H1 (cell line): Measurements from ENCODE around the gene AQP12A.
A peak's percentile ranks its signal among the peaks of the same experiment; 100 is the strongest.

Experiments used
- ASH2L ChIP-seq: fragments of 200-600, 300-600 bp; sonication (generic); IDR thresholded peaks from one replicate; pipeline ENCODE4 v1.7.1; 2017; ENCODE audit warnings: low read length
- CEBPB ChIP-seq: IDR thresholded peaks from 2 replicates; pipeline ENCODE4 v1.6.1; 2012; ENCODE audit warnings: low read depth, low read length
- EP300 ChIP-seq, 2 experiments: IDR thresholded peaks; 1 replicate in 1 of 2; 2 replicates in 1 of 2; pipeline ENCODE4 v1.6.1; 2011 to 2012; ENCODE audit warnings: low read depth in 2 of 2, low read length in 2 of 2, mild to moderate bottlenecking in 2 of 2, borderline replicate concordance in 1 of 2, inconsistent platforms in 1 of 2, moderate library complexity in 1 of 2
- EZH2 ChIP-seq: fragments of 200-600 bp; sonication (generic); IDR thresholded peaks from 2 replicates; pipeline ENCODE4 v1.7.1; 2012; ENCODE audit warnings: low read depth, mild to moderate bottlenecking, moderate library complexity, low read length, inconsistent platforms; ENCODE audit not compliant: severe bottlenecking
- HDAC6 ChIP-seq: IDR thresholded peaks from one replicate; pipeline ENCODE4 v1.7.1; 2012; ENCODE audit warnings: low read depth, mild to moderate bottlenecking, inconsistent platforms, low read length, moderate library complexity
- JUND ChIP-seq: IDR thresholded peaks from 2 replicates; pipeline ENCODE4 v1.6.1; 2011; ENCODE audit warnings: mild to moderate bottlenecking, improper control_type of control experiment, low read length
- POLR2A ChIP-seq, 2 experiments: IDR thresholded peaks; 1 replicate in 1 of 2; 2 replicates in 1 of 2; pipeline ENCODE4 v1.6.1; 2011; ENCODE audit warnings: low read depth in 2 of 2, low read length in 2 of 2, mild to moderate bottlenecking in 2 of 2; ENCODE audit errors: control extremely low read depth in 1 of 2
- SAP30 ChIP-seq: fragments of 300-600 bp; sonication (generic); IDR thresholded peaks from 2 replicates; pipeline ENCODE4 v1.7.1; 2012; ENCODE audit warnings: low read length, moderate library complexity, mild to moderate bottlenecking, inconsistent platforms; ENCODE audit not compliant: insufficient read depth, insufficient replicate concordance
- SP1 ChIP-seq: IDR thresholded peaks from 2 replicates; pipeline ENCODE4 v1.6.1; 2011; ENCODE audit warnings: low read depth, low read length
- TCF12 ChIP-seq: IDR thresholded peaks from 2 replicates; pipeline ENCODE4 v1.6.1; 2011; ENCODE audit warnings: low read depth, mild to moderate bottlenecking, low read length
- YY1 ChIP-seq: IDR thresholded peaks from 2 replicates; pipeline ENCODE4 v1.6.1; 2011; ENCODE audit warnings: low read depth, mild to moderate bottlenecking, low read length
- TF ChIP-seq, protein P1 (sequence below), 3 experiments: IDR thresholded peaks; 1 replicate in 2 of 3; 2 replicates in 1 of 3; pipeline versions ENCODE4 v1.5.1 to v1.6.1; 2011; ENCODE audit warnings: low read length in 3 of 3, mild to moderate bottlenecking in 3 of 3, inconsistent platforms in 2 of 3, low read depth in 1 of 3, moderate library complexity in 1 of 3; ENCODE audit not compliant: insufficient read depth in 1 of 3; ENCODE audit errors: control extremely low read depth in 1 of 3
- TF ChIP-seq, protein P2 (sequence below): IDR thresholded peaks from 2 replicates; pipeline ENCODE4 v1.6.1; 2011; ENCODE audit warnings: low read length, improper control_type of control experiment
- TF ChIP-seq, protein P3 (sequence below): IDR thresholded peaks from 2 replicates; pipeline ENCODE4 v1.6.1; 2012; ENCODE audit warnings: inconsistent platforms

DNA sequence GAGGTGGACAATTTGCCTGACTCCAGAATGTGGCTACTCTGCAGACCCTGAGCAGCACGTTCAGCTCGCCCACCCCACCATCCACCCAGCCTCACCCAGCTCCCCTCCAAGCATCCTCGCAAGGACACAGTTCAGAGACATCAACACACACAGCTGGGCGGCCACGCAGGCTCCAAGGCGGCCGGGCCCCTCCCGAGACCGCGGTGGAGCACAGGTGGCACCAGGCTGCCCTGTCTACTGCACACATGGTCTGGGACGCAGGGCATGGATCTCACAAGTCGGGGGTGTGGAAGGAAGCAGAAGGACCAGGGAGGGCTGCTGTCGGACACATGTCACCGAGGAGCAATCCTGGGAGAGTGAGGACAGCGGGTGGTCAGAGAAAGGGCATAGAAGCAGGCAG, 36.2 kb downstream of the AQP12A start:
- no peak for TF ChIP-seq SP1
- TF ChIP-seq JUND: no peak
- TF ChIP-seq SAP30: no peak
- TF ChIP-seq POLR2A (IDR thresholded peaks at IDR 0.05; ENCODE audit: control extremely low read depth in 1 of 2, low read depth in 2 of 2, low read length in 2 of 2): 0 out of 3 replicates have a peak, but pooled peaks of 1 of the 2 experiments have one; percentile 4
- TF ChIP-seq ASH2L: no peak
- TF ChIP-seq, protein P1, sequence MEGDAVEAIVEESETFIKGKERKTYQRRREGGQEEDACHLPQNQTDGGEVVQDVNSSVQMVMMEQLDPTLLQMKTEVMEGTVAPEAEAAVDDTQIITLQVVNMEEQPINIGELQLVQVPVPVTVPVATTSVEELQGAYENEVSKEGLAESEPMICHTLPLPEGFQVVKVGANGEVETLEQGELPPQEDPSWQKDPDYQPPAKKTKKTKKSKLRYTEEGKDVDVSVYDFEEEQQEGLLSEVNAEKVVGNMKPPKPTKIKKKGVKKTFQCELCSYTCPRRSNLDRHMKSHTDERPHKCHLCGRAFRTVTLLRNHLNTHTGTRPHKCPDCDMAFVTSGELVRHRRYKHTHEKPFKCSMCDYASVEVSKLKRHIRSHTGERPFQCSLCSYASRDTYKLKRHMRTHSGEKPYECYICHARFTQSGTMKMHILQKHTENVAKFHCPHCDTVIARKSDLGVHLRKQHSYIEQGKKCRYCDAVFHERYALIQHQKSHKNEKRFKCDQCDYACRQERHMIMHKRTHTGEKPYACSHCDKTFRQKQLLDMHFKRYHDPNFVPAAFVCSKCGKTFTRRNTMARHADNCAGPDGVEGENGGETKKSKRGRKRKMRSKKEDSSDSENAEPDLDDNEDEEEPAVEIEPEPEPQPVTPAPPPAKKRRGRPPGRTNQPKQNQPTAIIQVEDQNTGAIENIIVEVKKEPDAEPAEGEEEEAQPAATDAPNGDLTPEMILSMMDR (IDR thresholded peaks at IDR 0.05; ENCODE audit: control extremely low read depth in 1 of 3, insufficient read depth in 1 of 3, low read depth in 1 of 3, low read length in 3 of 3): no peak
- no peak for TF ChIP-seq YY1
- TF ChIP-seq HDAC6: no peak
- TF ChIP-seq CEBPB: no peak
- TF ChIP-seq TCF12: no peak
- TF ChIP-seq, protein P2, sequence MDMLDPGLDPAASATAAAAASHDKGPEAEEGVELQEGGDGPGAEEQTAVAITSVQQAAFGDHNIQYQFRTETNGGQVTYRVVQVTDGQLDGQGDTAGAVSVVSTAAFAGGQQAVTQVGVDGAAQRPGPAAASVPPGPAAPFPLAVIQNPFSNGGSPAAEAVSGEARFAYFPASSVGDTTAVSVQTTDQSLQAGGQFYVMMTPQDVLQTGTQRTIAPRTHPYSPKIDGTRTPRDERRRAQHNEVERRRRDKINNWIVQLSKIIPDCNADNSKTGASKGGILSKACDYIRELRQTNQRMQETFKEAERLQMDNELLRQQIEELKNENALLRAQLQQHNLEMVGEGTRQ: no peak
- no peak for TF ChIP-seq EZH2
- no peak for TF ChIP-seq EP300 (IDR thresholded peaks at IDR 0.05; ENCODE audit: borderline replicate concordance in 1 of 2, low read depth in 2 of 2, low read length in 2 of 2)
- TF ChIP-seq, protein P3, sequence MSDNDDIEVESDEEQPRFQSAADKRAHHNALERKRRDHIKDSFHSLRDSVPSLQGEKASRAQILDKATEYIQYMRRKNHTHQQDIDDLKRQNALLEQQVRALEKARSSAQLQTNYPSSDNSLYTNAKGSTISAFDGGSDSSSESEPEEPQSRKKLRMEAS: no peak
